K562 (cell line): ENCODE results near the gene KLHL15. TPM values are rescaled to one million over a fixed set of nuclear protein-coding genes. Genes with fewer than 3 reads are reported as not detected.

Source experiments
- ATAC-seq: fragments of 200-7000 bp; cut with Tn5 transposase; 3 replicates; pipeline ENCODE4 v1.9.1; 2020; ENCODE audit warnings: moderate library complexity
- Bru-seq: library from RNA; stranded (reverse); fragments of 400-500 nt; gene quantifications from one replicate; lab custom pipeline; 2021; lab: Mats Ljungman, UMichigan
- BruChase-seq, 2 experiments: library from RNA; stranded (reverse); fragments of 400-500 nt; gene quantifications; one replicate each; lab custom pipeline; 2021; lab: Mats Ljungman, UMichigan
- BruUV-seq: library from RNA; stranded (reverse); fragments of 400-500 nt; replicated peaks from 2 replicates; lab custom pipeline; 2021; lab: Mats Ljungman, UMichigan
- CTCF ChIA-PET: fragments of 300-600 bp; formaldehyde crosslinking; extraction: SDS; loops from one replicate; lab custom pipeline; 2021; ENCODE audit warnings: low intra/inter-chr PET ratio; lab: Yijun Ruan, JAX
- POLR2A ChIA-PET: fragments of 300-600, 350-650 bp; sonication (Branson Sonifier 250); formaldehyde crosslinking; extraction: SDS; loops from one replicate; lab custom pipeline; 2021; ENCODE audit warnings: antibody characterized with exemption, inconsistent platforms; lab: Yijun Ruan, JAX
- DNase-seq, 4 experiments: peaks; one replicate each; pipeline versions ENCODE4 v3.0.0 to v3.0.0-alpha.2; 2011 to 2018; ENCODE audit warnings: low spot score in 3 of 4, mixed read lengths in 3 of 4; ENCODE audit errors: extremely low read depth in 1 of 4
- FAIRE-seq: peaks from 2 replicates; lab custom pipeline; 2011; peaks lifted over from hg19 to GRCh38; lab: Jason Lieb, UNC
- H2AFZ ChIP-seq: 2 replicates; pipeline ENCODE4 v1.6.0; 2011; ENCODE audit warnings: low read depth, low read length, control low read depth, inconsistent platforms
- H3K27ac ChIP-seq: fragments of 200-600 bp; 3 replicates; pipeline ENCODE4 v1.8.0; 2011; ENCODE audit warnings: low read depth, mild to moderate bottlenecking, control low read depth, inconsistent platforms, low read length, moderate library complexity, mixed read lengths; ENCODE audit errors: extremely low read depth
- H3K27me3 ChIP-seq, 2 experiments: fragments of 300-600 bp in 1 of 2; 2 replicates in 1 of 2; 3 replicates in 1 of 2; pipeline versions ENCODE4 v1.6.0 to v1.8.0; 2011; ENCODE audit warnings: inconsistent platforms in 2 of 2, low read length in 2 of 2, mild to moderate bottlenecking in 1 of 2, mixed read lengths in 1 of 2, moderate library complexity in 1 of 2; ENCODE audit not compliant: control insufficient read depth in 2 of 2, insufficient read depth in 2 of 2
- H3K36me3 ChIP-seq: fragments of 300-600 bp; 3 replicates; pipeline ENCODE4 v1.8.0; 2011; ENCODE audit warnings: mild to moderate bottlenecking, low read length, inconsistent platforms; ENCODE audit not compliant: control insufficient read depth, insufficient read depth
- H3K4me1 ChIP-seq, 2 experiments: fragments of 200-600 bp in 1 of 2; replicated peaks in 1 of 2; 2 replicates in 1 of 2; 3 replicates in 1 of 2; pipeline versions ENCODE4 v1.5.1 to v1.8.0; 2011; ENCODE audit warnings: inconsistent platforms in 2 of 2, low read length in 2 of 2, mild to moderate bottlenecking in 1 of 2, mixed read lengths in 1 of 2, moderate library complexity in 1 of 2; ENCODE audit not compliant: control insufficient read depth in 2 of 2, insufficient read depth in 2 of 2
- H3K4me2 ChIP-seq: 2 replicates; pipeline ENCODE4 v1.6.1; 2011; ENCODE audit warnings: low read length, control low read depth, inconsistent platforms, mixed read lengths; ENCODE audit not compliant: insufficient read depth
- H3K4me3 ChIP-seq: fragments of 200-600 bp; sonication (generic), shearing (Covaris generic); 2 replicates; pipeline ENCODE4 v1.5.1; 2016; ENCODE audit warnings: control low read depth, inconsistent platforms
- H3K79me2 ChIP-seq: fragments of 200-600 bp; 3 replicates; pipeline ENCODE4 v1.8.0; 2011; ENCODE audit warnings: low read length, inconsistent platforms; ENCODE audit not compliant: control insufficient read depth, insufficient read depth
- H3K9ac ChIP-seq, 2 experiments: 2 replicates each; pipeline versions ENCODE4 v1.6.0 to v1.6.1; 2011; ENCODE audit warnings: low read depth in 2 of 2, low read length in 2 of 2, control low read depth in 1 of 2, inconsistent platforms in 1 of 2, mild to moderate bottlenecking in 1 of 2, mixed read lengths in 1 of 2; ENCODE audit not compliant: insufficient read depth in 1 of 2
- H3K9me1 ChIP-seq: one replicate; pipeline ENCODE4 v1.6.0; 2011; ENCODE audit warnings: inconsistent platforms, mild to moderate bottlenecking, low read length, moderate library complexity; ENCODE audit not compliant: control insufficient read depth, insufficient read depth
- H3K9me3 ChIP-seq: replicated peaks from 2 replicates; pipeline ENCODE4 v1.5.1; 2011; ENCODE audit warnings: low read depth, low read length, inconsistent platforms; ENCODE audit not compliant: control insufficient read depth, insufficient read depth
- H4K20me1 ChIP-seq: replicated peaks from 2 replicates; pipeline ENCODE4 v1.6.1; 2011; ENCODE audit warnings: low read length, inconsistent platforms, mixed read lengths; ENCODE audit not compliant: control insufficient read depth, insufficient read depth
- C11orf30 ChIP-seq: fragments of 450-650 bp; IDR thresholded peaks from 2 replicates; pipeline ENCODE4 v1.6.1; 2016; ENCODE audit warnings: low read depth, mild to moderate bottlenecking
- MEF2D ChIP-seq: conservative IDR thresholded peaks from 2 replicates; pipeline ENCODE4 v1.6.1; 2016; ENCODE audit warnings: low read depth, missing genetic modification characterization, missing compliant biosample characterization
- WGBS: fragments of 100-300 bp; shearing (Covaris generic); methylation state at CpG from one replicate; pipeline ENCODE4 v1.1.6; 2016; ENCODE audit warnings: low coverage, mixed read lengths; ENCODE audit not compliant: insufficient coverage; ENCODE audit errors: missing lambda C conversion rate; 5-methylcytosine and 5-hydroxymethylcytosine counted together
- in situ Hi-C: fragments of 300-500 bp; cut with MboI; formaldehyde crosslinking; loops from 4 replicates; pipeline ENCODE4 v1.15.0; 2018; ENCODE audit warnings: inconsistent platforms, mixed read lengths
- intact Hi-C: fragments of 100-400 bp; cut with micrococcal nuclease; formaldehyde crosslinking; loops from 2 replicates; pipeline ENCODE4 v1.14.2; 2022
- long read RNA-seq, 3 experiments: library from polyadenylated mRNA in 2 of 3; library from RNA in 1 of 3; unstranded in 2 of 3; stranded (forward) in 1 of 3; transcript quantifications; one replicate each; pipeline ENCODE4 v2.0.0, GENCODE V29; 2019 to 2022
- polyA minus RNA-seq, 3 experiments: library from RNA; depleted of rRNA, polyadenylated mRNA; stranded (reverse); fragments of >200 nt; gene quantifications; 2 replicates each; pipeline ENCODE4 v1.2.3, GENCODE V29; 2011
- polyA plus RNA-seq, 8 experiments: library from polyadenylated mRNA; depleted of rRNA in 4 of 8; stranded (reverse) in 5 of 8; unstranded in 3 of 8; fragments of >200 nt; fragmentation: Nextera tagmentation in 2 of 8; fragmentation: Illumina TruSeq in 1 of 8; extraction: Ambion mirVana in 2 of 8; extraction: Trizol in 1 of 8; gene quantifications; 2 replicates each; pipeline versions ENCODE4 v1.2.1 to v1.2.3, GENCODE V29; 2011 to 2014; ENCODE audit warnings: inconsistent platforms in 1 of 8, missing spikeins in 1 of 8
- total RNA-seq, 7 experiments: library from RNA; depleted of rRNA in 6 of 7; stranded (reverse); fragments of >200 nt in 6 of 7; fragmentation: Illumina TruSeq in 2 of 7; extraction: Trizol in 2 of 7; gene quantifications; 2 replicates each; pipeline versions ENCODE4 v1.2.1 to v1.2.3, GENCODE V29; 2011 to 2021; ENCODE audit warnings: low replicate concordance in 1 of 7

KLHL15 gene, protein sequence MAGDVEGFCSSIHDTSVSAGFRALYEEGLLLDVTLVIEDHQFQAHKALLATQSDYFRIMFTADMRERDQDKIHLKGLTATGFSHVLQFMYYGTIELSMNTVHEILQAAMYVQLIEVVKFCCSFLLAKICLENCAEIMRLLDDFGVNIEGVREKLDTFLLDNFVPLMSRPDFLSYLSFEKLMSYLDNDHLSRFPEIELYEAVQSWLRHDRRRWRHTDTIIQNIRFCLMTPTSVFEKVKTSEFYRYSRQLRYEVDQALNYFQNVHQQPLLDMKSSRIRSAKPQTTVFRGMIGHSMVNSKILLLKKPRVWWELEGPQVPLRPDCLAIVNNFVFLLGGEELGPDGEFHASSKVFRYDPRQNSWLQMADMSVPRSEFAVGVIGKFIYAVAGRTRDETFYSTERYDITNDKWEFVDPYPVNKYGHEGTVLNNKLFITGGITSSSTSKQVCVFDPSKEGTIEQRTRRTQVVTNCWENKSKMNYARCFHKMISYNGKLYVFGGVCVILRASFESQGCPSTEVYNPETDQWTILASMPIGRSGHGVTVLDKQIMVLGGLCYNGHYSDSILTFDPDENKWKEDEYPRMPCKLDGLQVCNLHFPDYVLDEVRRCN
- 15.2 and 27.2 TPM in 2 replicates for total RNA-seq (2011; cell fraction: chromatin; rRNA removed; ENCODE audit: low replicate concordance)
- total RNA-seq (2011; cell fraction: nucleolus; rRNA removed), result 8.3 and 9.1 TPM in 2 replicates
- 13.7 and 21.4 TPM in 2 replicates for total RNA-seq (2011; cell fraction: nucleoplasm; rRNA removed)
- 6.4 and 6.7 TPM in 2 replicates for total RNA-seq (2014; rRNA removed)
- 12.4 and 14.6 TPM in 2 replicates for total RNA-seq (2014; rRNA removed; fragmentation: Illumina TruSeq; extraction: Trizol)
- 10.1 and 10.9 TPM in 2 replicates for total RNA-seq (2015; rRNA removed; fragmentation: Illumina TruSeq; extraction: Trizol)
- 10.3 and 10.7 TPM in 2 replicates for total RNA-seq (2021)
- 11.4 and 11.8 TPM in 2 replicates for polyA plus RNA-seq (2011; rRNA removed)
- polyA plus RNA-seq (2011; cell fraction: cytosol; rRNA removed), result 2.4 and 6.5 TPM in 2 replicates
- polyA plus RNA-seq (2011; cell fraction: nucleus; rRNA removed), result 6.7 and 9.2 TPM in 2 replicates
- polyA plus RNA-seq (2012), result 5.4 and 5.5 TPM in 2 replicates
- 6.5 and 7.6 TPM in 2 replicates for polyA plus RNA-seq (2014; fragmentation: Illumina TruSeq; extraction: Trizol)
- polyA plus RNA-seq (2014; fragmentation: Nextera tagmentation; extraction: Ambion mirVana), result 1 to 10 TPM; 3.0 to 3.2 TPM
- 6.7 and 7.3 TPM in 2 replicates for polyA plus RNA-seq (2014; rRNA removed)
- polyA minus RNA-seq (2011; rRNA and poly(A)+ RNA removed), result 27.3 and 27.8 TPM in 2 replicates
- 6.6 and 10.5 TPM in 2 replicates for polyA minus RNA-seq (2011; cell fraction: cytosol; rRNA and poly(A)+ RNA removed)
- polyA minus RNA-seq (2011; cell fraction: nucleus; rRNA and poly(A)+ RNA removed), result 6.6 and 10.9 TPM in 2 replicates
- Bru-seq, nascent RNA, result percentile 87 among the genes with signal in this experiment
- percentile 84 among the genes with signal in this experiment for BruChase-seq, experiment 1, labeled RNA remaining after a 2-hour chase
- BruChase-seq, experiment 2, labeled RNA remaining after a 6-hour chase, result percentile 86 among the genes with signal in this experiment
- long read RNA-seq, experiment 1, partial matches to known transcripts, result 23 of 23 reads
- long read RNA-seq, experiment 1, other reads (novel, unspliced or antisense), result 0 of 23 reads
- long read RNA-seq, experiment 2, partial matches to known transcripts, result 0 of 4 reads
- long read RNA-seq, experiment 2, other reads (novel, unspliced or antisense), result 4 of 4 reads
- long read RNA-seq, experiment 3, partial matches to known transcripts, result 0 of 2 reads
- long read RNA-seq, experiment 3, other reads (novel, unspliced or antisense), result 2 of 2 reads

DNA sequence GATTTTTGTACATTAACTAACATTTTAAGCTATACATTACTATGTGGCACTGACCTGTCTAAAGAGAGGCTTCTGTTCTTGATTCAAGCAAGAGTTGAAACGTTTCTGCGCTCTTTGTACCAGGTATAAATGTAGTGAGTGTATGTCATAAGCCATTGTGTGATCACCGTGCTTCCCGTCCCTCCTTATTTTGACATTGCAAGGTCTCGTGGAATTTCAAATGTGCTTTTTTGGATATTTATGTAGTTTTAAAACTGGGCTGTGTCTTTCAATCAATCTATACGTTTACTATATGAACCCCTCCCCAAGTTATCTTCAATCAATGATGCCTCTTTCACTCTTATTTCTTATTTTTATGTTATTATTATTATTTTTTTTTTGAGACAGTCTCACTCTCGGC, at the start of gene KLHL15:
KLHL15 (minus strand) TSS at position 101 of the 400 bp plus-strand sequence. CDS start 20,493 bp downstream, outside the sequence.
- Histone ChIP-seq H2AFZ (peak within 1 kb of the TSS; percentile 87), H3K9me3 (no peaks in the 10 kb centered on the region), H3K27ac (peak within 1 kb of the TSS; percentile 100), H3K4me1 (peaks cover 9 to 15% of the 10 kb centered on the region in 2 experiments), H4K20me1 (0 out of 2 replicates have a peak, but pooled peaks cover 3% of the 10 kb centered on the region), H3K9me1 (no peaks in the 10 kb centered on the region), H3K9ac (peak within 1 kb of the TSS; percentile 96 to 99; a peak in 3 of 4 replicates), H3K36me3 (peaks cover 6% of the 10 kb centered on the region; the same call in 1 of the 3 replicates), H3K27me3 (no peaks in the 10 kb centered on the region), H3K79me2 (peaks cover 36% of the 10 kb centered on the region), H3K4me3 (peak within 1 kb of the TSS; percentile 99), H3K4me2 (peak within 1 kb of the TSS; percentile 99)
- no TSS peak for BruUV-seq
- DNase-seq (no peak), ATAC-seq (no peak), FAIRE-seq (peak; percentile 49)
- CTCF ChIA-PET, result no interaction called here
- POLR2A ChIA-PET, result interaction anchor here (1.0 to 3.2 kb wide), 3 partner anchors 12 to 119 kb away, joined by 3 to 17 read pairs (median 3); partner anchors contain the start of genes APOO, CXorf58 and EIF2S3
- in situ Hi-C loops (no loop called here), intact Hi-C loops (no loop called here)
- 75% methylated on average over 7 of the region's 7 CpGs for WGBS
- TF ChIP-seq C11orf30 (peak; percentile 50; the same call in 1 of the 2 replicates), MEF2D (tag) (no peak)
